Suppressor macrophage treated with lipopolysaccharide for 4 hours (primary cell): Measurements from ENCODE around the gene RTBDN.

Source experiments
- DNase-seq: peaks from one replicate; pipeline ENCODE4 v3.0.0-alpha.2; 2020

The RTBDN gene

GRCh38 chr19:12834566-12834943 is at the start of gene RTBDN:
RTBDN (minus strand) TSS chr19:12834579; CDS start chr19:12829979, 4,600 bp downstream.
- no peak for DNase-seq

- no peak for DNase-seq
These were observed 48.2 kb upstream of the RTBDN start for GRCh38 chr19:12882589-12882988.

GRCh38 chr19:12881172-12881808 is 46.9 kb upstream of the RTBDN start, which contains the start of gene DNASE2:
DNASE2 (minus strand) TSS chr19:12881449; CDS start chr19:12881375, 74 bp downstream.
- peak; percentile 95 for DNase-seq

GRCh38 chr19:12880551-12881171 is 46.3 kb upstream of the RTBDN start:
- no peak for DNase-seq

GRCh38 chr19:12875086-12875485 is 40.7 kb upstream of the RTBDN start:
- no peak for DNase-seq

- DNase-seq, result no peak
These were observed 39.7 kb upstream of the RTBDN start for GRCh38 chr19:12873891-12874745.

GRCh38 chr19:12872941-12873890 is 38.8 kb upstream of the RTBDN start:
- DNase-seq, result peak; percentile 13

- no peak for DNase-seq
These were observed 37.9 kb upstream of the RTBDN start for GRCh38 chr19:12872255-12872654.

- no peak for DNase-seq
These were observed 37.3 kb upstream of the RTBDN start for GRCh38 chr19:12871681-12872080.

GRCh38 chr19:12868540-12869112 is 34.2 kb upstream of the RTBDN start:
- DNase-seq, result no peak

GRCh38 chr19:12867120-12868099 is 33.0 kb upstream of the RTBDN start:
- DNase-seq, result peak; percentile 60

GRCh38 chr19:12866416-12867119 is 32.2 kb upstream of the RTBDN start:
- DNase-seq, result no peak

- DNase-seq, result no peak
These were observed 31.5 kb upstream of the RTBDN start for GRCh38 chr19:12865746-12866415.

- no peak for DNase-seq
These were observed 30.6 kb upstream of the RTBDN start for GRCh38 chr19:12864721-12865715.

- DNase-seq, result no peak
These were observed 29.8 kb upstream of the RTBDN start for GRCh38 chr19:12864143-12864542.

GRCh38 chr19:12859546-12859945 is 25.2 kb upstream of the RTBDN start:
- DNase-seq, result no peak

- no peak for DNase-seq
These were observed 23.9 kb upstream of the RTBDN start for GRCh38 chr19:12858041-12858928.
